WTC11 (cell line): Measurements from ENCODE around the gene S100B.

Experiments
- KAT7 ChIP-seq: sonication (generic); formaldehyde crosslinking; IDR thresholded peaks from 2 replicates; pipeline ENCODE4 v1.8.1; 2023; ENCODE audit warnings: missing genetic modification reagents, mild to moderate bottlenecking, borderline replicate concordance
- NR2C2 ChIP-seq: sonication (generic); formaldehyde crosslinking; IDR thresholded peaks from 2 replicates; pipeline ENCODE4 v1.8.0; 2022; ENCODE audit warnings: mild to moderate bottlenecking, missing genetic modification reagents
- ZBTB21 ChIP-seq: sonication (generic); formaldehyde crosslinking; IDR thresholded peaks from 2 replicates; pipeline ENCODE4 v1.8.1; 2023; ENCODE audit warnings: mild to moderate bottlenecking, missing genetic modification reagents, borderline replicate concordance
- TF ChIP-seq, protein P1 (sequence below): fragments of 200-600 bp; IDR thresholded peaks from 2 replicates; pipeline ENCODE4 v1.8.0; 2022; ENCODE audit warnings: antibody characterized with exemption

DNA sequence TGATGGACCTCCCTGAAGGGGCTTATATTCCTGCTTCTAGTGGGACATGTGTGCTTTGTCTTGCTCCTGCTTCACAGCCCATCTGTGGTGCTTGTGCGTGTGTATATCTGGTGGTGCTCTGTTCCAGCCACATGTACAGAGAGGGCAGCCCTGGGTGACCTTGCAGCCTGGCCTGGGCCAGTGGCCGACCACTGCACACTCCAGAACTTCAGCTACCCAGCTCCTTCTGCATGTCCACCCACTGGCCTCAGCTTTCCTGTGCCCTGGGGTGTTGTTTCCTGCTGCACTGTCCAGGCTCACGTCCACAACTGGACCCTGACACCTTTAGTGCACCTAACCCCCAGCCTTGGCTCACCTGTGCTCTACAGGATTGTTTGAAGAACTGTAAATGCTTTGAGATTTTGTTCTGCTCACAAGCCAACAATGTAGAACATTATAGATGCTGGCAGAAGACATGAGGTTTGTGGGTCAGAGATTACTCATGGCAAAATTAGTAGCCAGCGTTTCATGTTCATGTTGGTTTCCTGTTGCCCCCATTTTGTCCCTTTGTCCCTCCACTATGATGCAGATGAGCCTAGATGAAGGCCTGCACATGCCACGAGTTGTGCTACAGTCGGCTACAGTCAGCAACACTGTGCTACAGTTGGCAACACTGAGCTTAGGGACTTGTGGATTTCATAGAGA, 5.3 kb upstream of the S100B start:
- TF ChIP-seq, protein P1, sequence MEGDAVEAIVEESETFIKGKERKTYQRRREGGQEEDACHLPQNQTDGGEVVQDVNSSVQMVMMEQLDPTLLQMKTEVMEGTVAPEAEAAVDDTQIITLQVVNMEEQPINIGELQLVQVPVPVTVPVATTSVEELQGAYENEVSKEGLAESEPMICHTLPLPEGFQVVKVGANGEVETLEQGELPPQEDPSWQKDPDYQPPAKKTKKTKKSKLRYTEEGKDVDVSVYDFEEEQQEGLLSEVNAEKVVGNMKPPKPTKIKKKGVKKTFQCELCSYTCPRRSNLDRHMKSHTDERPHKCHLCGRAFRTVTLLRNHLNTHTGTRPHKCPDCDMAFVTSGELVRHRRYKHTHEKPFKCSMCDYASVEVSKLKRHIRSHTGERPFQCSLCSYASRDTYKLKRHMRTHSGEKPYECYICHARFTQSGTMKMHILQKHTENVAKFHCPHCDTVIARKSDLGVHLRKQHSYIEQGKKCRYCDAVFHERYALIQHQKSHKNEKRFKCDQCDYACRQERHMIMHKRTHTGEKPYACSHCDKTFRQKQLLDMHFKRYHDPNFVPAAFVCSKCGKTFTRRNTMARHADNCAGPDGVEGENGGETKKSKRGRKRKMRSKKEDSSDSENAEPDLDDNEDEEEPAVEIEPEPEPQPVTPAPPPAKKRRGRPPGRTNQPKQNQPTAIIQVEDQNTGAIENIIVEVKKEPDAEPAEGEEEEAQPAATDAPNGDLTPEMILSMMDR, result no peak
- TF ChIP-seq NR2C2 (CRISPR knock-in tag) (no peak), KAT7 (CRISPR knock-in tag) (no peak), ZBTB21 (CRISPR knock-in tag) (no peak)
